Upper lobe of left lung (tissue), 4 donors: ENCODE data around the gene TNPO1.

ENCODE experiments used
- CTCF ChIP-seq, 6 experiments: fragments of 450-650 bp in 4 of 6; fragments of 200-600 bp in 2 of 6; sonication (generic) in 2 of 6; IDR thresholded peaks; one replicate each; pipeline ENCODE4 v1.5.1; 2016 to 2019; ENCODE audit warnings: antibody characterized with exemption in 6 of 6
- EP300 ChIP-seq, 4 donors: sonication (generic); formaldehyde crosslinking; IDR thresholded peaks; one replicate each; pipeline ENCODE4 v1.5.1; 2017; ENCODE audit warnings: antibody characterized with exemption in 4 of 4, control low read depth in 2 of 4
- POLR2AphosphoS5 ChIP-seq, 2 donors: sonication (generic); formaldehyde crosslinking; IDR thresholded peaks; one replicate each; pipeline ENCODE4 v1.5.1; 2017; ENCODE audit warnings: antibody characterized with exemption in 2 of 2

DNA sequence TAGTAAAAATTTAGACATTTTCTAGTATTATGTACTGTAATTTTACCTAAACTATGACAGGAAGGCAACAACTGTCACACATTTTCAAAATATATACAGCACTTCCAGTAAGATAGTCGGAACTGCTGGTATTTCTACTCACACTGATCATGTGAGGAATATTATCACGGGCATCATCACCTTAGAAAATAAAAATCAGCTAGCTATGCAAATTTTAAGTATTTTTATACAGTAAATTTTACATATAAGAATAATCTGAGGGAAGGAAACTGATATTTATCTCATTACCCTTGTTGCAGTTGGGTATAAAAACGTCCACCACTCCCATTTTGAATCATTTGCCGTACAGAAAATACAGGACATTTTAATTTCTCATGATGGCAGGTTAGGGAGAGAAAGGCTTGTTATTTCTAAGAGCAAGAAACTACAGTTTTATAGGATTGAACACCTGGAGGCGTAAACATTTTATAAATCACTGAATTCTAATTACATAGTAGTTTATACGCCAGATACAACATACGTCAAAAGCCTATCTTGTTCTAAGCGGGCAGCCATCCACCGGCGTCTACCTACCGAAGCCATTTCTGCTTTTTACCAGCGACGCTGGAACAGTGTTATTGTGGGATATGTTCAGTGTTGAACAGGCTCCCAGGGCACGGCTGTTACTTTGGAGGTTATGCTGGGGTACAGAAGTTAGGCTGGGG is 729 bp upstream of the TNPO1 start:
- TF ChIP-seq POLR2AphosphoS5 (IDR thresholded peaks at IDR 0.05) (no peak), CTCF (IDR thresholded peaks at IDR 0.05) (no peak), EP300 (IDR thresholded peaks at IDR 0.05) (no peak)
